ENCODE measurements around the gene FERMT2. TPM values are rescaled to one million over a fixed set of nuclear protein-coding genes. Genes with fewer than 3 reads are reported as not detected.

The FERMT2 gene
- total RNA-seq, 1 donor from 2014 or later, result 44.4 TPM

GRCh38 chr14:52845081-52845480, 105.8 kb downstream of the FERMT2 start:
- Mint-ChIP-seq H3K36me3 (ENCODE audit: insufficient read depth) (no peaks in the 10 kb centered on the region), H3K9me3 (ENCODE audit: low read depth) (no peaks in the 10 kb centered on the region), H3K4me3 (ENCODE audit: low read depth) (no peak overlapping the region), H3K4me1 (ENCODE audit: low read depth) (peaks cover 4% of the 10 kb centered on the region), H3K27me3 (no peaks in the 10 kb centered on the region), H3K27ac (peak overlapping the region; percentile 26)
- no peak for DNase-seq (ENCODE audit: low spot score, unreplicated experiment)
- TF ChIP-seq CTCF (IDR thresholded peaks at IDR 0.05; ENCODE audit: unreplicated experiment), result no peak

GRCh38 chr14:52844262-52845060, 106.4 kb downstream of the FERMT2 start:
- TF ChIP-seq CTCF (IDR thresholded peaks at IDR 0.05; ENCODE audit: unreplicated experiment), result no peak
- H3K27me3 Mint-ChIP-seq, result no peaks in the 10 kb centered on the region
- H3K9me3 Mint-ChIP-seq (ENCODE audit: low read depth), result no peaks in the 10 kb centered on the region
- H3K27ac Mint-ChIP-seq, result peak overlapping the region; percentile 26
- peaks cover 4% of the 10 kb centered on the region for H3K4me1 Mint-ChIP-seq (ENCODE audit: low read depth)
- DNase-seq (ENCODE audit: low spot score, unreplicated experiment), result no peak
- no peak overlapping the region for H3K4me3 Mint-ChIP-seq (ENCODE audit: low read depth)
- no peaks in the 10 kb centered on the region for H3K36me3 Mint-ChIP-seq (ENCODE audit: insufficient read depth)

- no peak overlapping the region for H3K4me3 Mint-ChIP-seq (ENCODE audit: low read depth)
- peaks cover 4% of the 10 kb centered on the region for H3K4me1 Mint-ChIP-seq (ENCODE audit: low read depth)
- DNase-seq (ENCODE audit: low spot score, unreplicated experiment), result no peak
- no peaks in the 10 kb centered on the region for H3K27me3 Mint-ChIP-seq
- H3K9me3 Mint-ChIP-seq (ENCODE audit: low read depth), result no peaks in the 10 kb centered on the region
- no peak overlapping the region for H3K27ac Mint-ChIP-seq
- H3K36me3 Mint-ChIP-seq (ENCODE audit: insufficient read depth), result peaks cover 2% of the 10 kb centered on the region
- TF ChIP-seq CTCF (IDR thresholded peaks at IDR 0.05; ENCODE audit: unreplicated experiment), result no peak
Observed at GRCh38 chr14:52840877-52841276, 110.0 kb downstream of the FERMT2 start.

GRCh38 chr14:52837451-52837850, 113.4 kb downstream of the FERMT2 start:
- Mint-ChIP-seq H3K4me1 (ENCODE audit: low read depth) (peaks cover 13% of the 10 kb centered on the region), H3K27me3 (no peaks in the 10 kb centered on the region), H3K27ac (no peak overlapping the region), H3K9me3 (ENCODE audit: low read depth) (peaks cover 3% of the 10 kb centered on the region), H3K4me3 (ENCODE audit: low read depth) (no peak overlapping the region), H3K36me3 (ENCODE audit: insufficient read depth) (peaks cover 4% of the 10 kb centered on the region)
- TF ChIP-seq CTCF (IDR thresholded peaks at IDR 0.05; ENCODE audit: unreplicated experiment), result no peak
- no peak for DNase-seq (ENCODE audit: low spot score, unreplicated experiment)

GRCh38 chr14:52836063-52836462, 114.8 kb downstream of the FERMT2 start:
- no peak for DNase-seq (ENCODE audit: low spot score, unreplicated experiment)
- Mint-ChIP-seq H3K4me3 (ENCODE audit: low read depth) (no peak overlapping the region), H3K36me3 (ENCODE audit: insufficient read depth) (peaks cover 4% of the 10 kb centered on the region), H3K27me3 (no peaks in the 10 kb centered on the region), H3K27ac (no peak overlapping the region), H3K9me3 (ENCODE audit: low read depth) (peaks cover 3% of the 10 kb centered on the region), H3K4me1 (ENCODE audit: low read depth) (peaks cover 17% of the 10 kb centered on the region)
- no peak for TF ChIP-seq CTCF (IDR thresholded peaks at IDR 0.05; ENCODE audit: unreplicated experiment)

Measured in progenitor cell of endocrine pancreas (in vitro differentiated cells).